Measurements from ENCODE around the gene PODNL1.

PODNL1 gene

GRCh38 chr19:13902993-13903555 is 35.1 kb downstream of the PODNL1 start:
- peaks cover 17% of the 10 kb centered on the region for H3K79me2 ChIP-seq (ENCODE audit: control insufficient read depth, low read length)
- no peaks in the 10 kb centered on the region for H3K36me3 ChIP-seq (ENCODE audit: control insufficient read depth, low read length)
- H3K4me1 ChIP-seq (ENCODE audit: control insufficient read depth, low read length) = peaks cover 27% of the 10 kb centered on the region
- no peaks in the 10 kb centered on the region for H3K27me3 ChIP-seq (ENCODE audit: control insufficient read depth, low read length)
- H3K9me3 ChIP-seq (ENCODE audit: control insufficient read depth, insufficient read depth, low read length) = no peaks in the 10 kb centered on the region
- no peak overlapping the region for H3K4me3 ChIP-seq (ENCODE audit: low read length)
- H3K9me2 ChIP-seq (replicated peaks; ENCODE audit: control insufficient read depth, low read length) = no peaks in the 10 kb centered on the region
- H3K27ac ChIP-seq (ENCODE audit: low read depth, low read length) = no peak overlapping the region
- H3F3A ChIP-seq (ENCODE audit: control insufficient read depth, insufficient read depth) = no peaks in the 10 kb centered on the region
- no peaks in the 10 kb centered on the region for H4K20me1 ChIP-seq (ENCODE audit: control insufficient read depth, insufficient read depth, low read depth, low read length)
- no peak for TF ChIP-seq EZH2phosphoT487 (IDR thresholded peaks at IDR 0.05; ENCODE audit: borderline replicate concordance, low read length)
- TF ChIP-seq CTCF (IDR thresholded peaks at IDR 0.05; ENCODE audit: low read depth, low read length, poor library complexity, severe bottlenecking) = peak; percentile 75
- 0 out of 2 replicates have a peak overlapping the region, but pooled peaks have one; percentile 12 for H3K4me2 ChIP-seq (ENCODE audit: low read length)

- Histone ChIP-seq H3K4me3 (ENCODE audit: low read length) (no peak overlapping the region), H3K27ac (ENCODE audit: low read depth, low read length) (no peak overlapping the region), H3K27me3 (ENCODE audit: control insufficient read depth, low read length) (no peaks in the 10 kb centered on the region), H3K9me3 (ENCODE audit: control insufficient read depth, insufficient read depth, low read length) (no peaks in the 10 kb centered on the region), H3K79me2 (ENCODE audit: control insufficient read depth, low read length) (no peaks in the 10 kb centered on the region), H3K4me1 (ENCODE audit: control insufficient read depth, low read length) (peaks cover 12% of the 10 kb centered on the region), H3K9me2 (replicated peaks; ENCODE audit: control insufficient read depth, low read length) (no peaks in the 10 kb centered on the region), H4K20me1 (ENCODE audit: control insufficient read depth, insufficient read depth, low read depth, low read length) (no peaks in the 10 kb centered on the region), H3F3A (ENCODE audit: control insufficient read depth, insufficient read depth) (no peaks in the 10 kb centered on the region), H3K36me3 (ENCODE audit: control insufficient read depth, low read length) (no peaks in the 10 kb centered on the region), H3K4me2 (ENCODE audit: low read length) (no peak overlapping the region)
- TF ChIP-seq CTCF (IDR thresholded peaks at IDR 0.05; ENCODE audit: low read depth, low read length, poor library complexity, severe bottlenecking) = no peak
- no peak for TF ChIP-seq EZH2phosphoT487 (IDR thresholded peaks at IDR 0.05; ENCODE audit: borderline replicate concordance, low read length)
Observed at GRCh38 chr19:13899912-13900584, 38.2 kb downstream of the PODNL1 start.

- Histone ChIP-seq H4K20me1 (ENCODE audit: control insufficient read depth, insufficient read depth, low read depth, low read length) (no peaks in the 10 kb centered on the region), H3K27me3 (ENCODE audit: control insufficient read depth, low read length) (no peaks in the 10 kb centered on the region), H3K4me3 (ENCODE audit: low read length) (no peak overlapping the region), H3F3A (ENCODE audit: control insufficient read depth, insufficient read depth) (no peaks in the 10 kb centered on the region), H3K4me2 (ENCODE audit: low read length) (no peak overlapping the region), H3K4me1 (ENCODE audit: control insufficient read depth, low read length) (peaks cover 12% of the 10 kb centered on the region), H3K9me2 (replicated peaks; ENCODE audit: control insufficient read depth, low read length) (no peaks in the 10 kb centered on the region), H3K27ac (ENCODE audit: low read depth, low read length) (no peak overlapping the region), H3K9me3 (ENCODE audit: control insufficient read depth, insufficient read depth, low read length) (no peaks in the 10 kb centered on the region), H3K36me3 (ENCODE audit: control insufficient read depth, low read length) (no peaks in the 10 kb centered on the region), H3K79me2 (ENCODE audit: control insufficient read depth, low read length) (no peaks in the 10 kb centered on the region)
- no peak for TF ChIP-seq EZH2phosphoT487 (IDR thresholded peaks at IDR 0.05; ENCODE audit: borderline replicate concordance, low read length)
- TF ChIP-seq CTCF (IDR thresholded peaks at IDR 0.05; ENCODE audit: low read depth, low read length, poor library complexity, severe bottlenecking) = no peak
Observed at GRCh38 chr19:13899393-13899792, 38.8 kb downstream of the PODNL1 start.
